GM19463 (cell line): Measurements from ENCODE around the gene NCSTN.
A peak's percentile ranks its signal among the peaks of the same experiment; 100 is the strongest.

ENCODE experiments used
- ATAC-seq: cut with Tn5 transposase; IDR thresholded peaks from one replicate; pipeline ENCODE4 v1.9.1; 2021; ENCODE audit warnings: mild to moderate bottlenecking, moderate library complexity; ENCODE audit not compliant: unreplicated experiment

NCSTN gene

DNA sequence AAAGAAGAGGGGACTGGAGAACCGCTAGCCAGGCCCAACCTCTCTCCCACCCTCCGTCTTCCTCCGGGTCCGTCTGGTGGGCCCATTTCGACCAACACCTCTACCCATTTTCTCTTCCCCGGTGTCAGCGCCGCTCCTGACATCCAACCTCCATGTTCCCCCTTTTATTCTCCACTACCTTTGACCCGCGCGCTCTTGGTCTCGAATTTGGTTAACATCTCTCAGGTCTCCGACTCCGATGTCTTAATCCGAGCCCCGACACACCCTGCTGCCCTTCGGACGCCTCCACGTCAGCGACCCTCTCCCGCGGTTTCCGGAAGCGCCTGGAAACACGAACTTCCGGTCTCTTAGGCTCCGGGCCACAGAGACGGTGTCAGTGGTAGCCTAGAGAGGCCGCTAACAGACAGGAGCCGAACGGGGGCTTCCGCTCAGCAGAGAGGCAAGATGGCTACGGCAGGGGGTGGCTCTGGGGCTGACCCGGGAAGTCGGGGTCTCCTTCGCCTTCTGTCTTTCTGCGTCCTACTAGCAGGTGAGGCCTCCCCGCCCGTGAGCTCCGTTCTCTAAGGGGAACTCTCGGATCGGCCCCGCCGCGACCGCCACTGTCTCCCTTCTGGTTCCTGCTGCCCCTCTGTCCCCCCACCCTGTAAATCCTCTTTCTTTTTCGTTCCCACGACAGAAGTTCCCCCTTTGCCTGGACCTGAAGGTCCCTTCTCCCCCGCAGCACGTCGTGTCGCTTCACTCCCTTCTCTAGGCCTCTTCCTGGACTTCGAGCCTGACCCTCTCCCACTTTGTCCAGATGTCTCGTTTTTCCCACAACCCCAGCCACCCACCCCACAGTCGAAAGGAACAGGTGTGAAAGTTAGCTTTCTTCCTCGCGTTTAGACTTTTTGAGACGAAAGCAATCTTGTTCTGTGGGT, at the start of gene NCSTN, which contains the start of gene COPA:
TSS of gene NCSTN (plus strand) at position 431 of the 917 bp plus-strand sequence. CDS start at position 445, 14 bp downstream.
TSS of gene COPA (minus strand) at position 298 of the 917 bp plus-strand sequence. CDS start at position 218, 80 bp downstream.
- ATAC-seq = peak; percentile 94

- no peak for ATAC-seq
These were observed 47.1 kb upstream of the NCSTN start for GRCh38 chr1:160296036-160296435.

- ATAC-seq = no peak
These were observed 43.0 kb upstream of the NCSTN start for GRCh38 chr1:160300173-160300572.

DNA sequence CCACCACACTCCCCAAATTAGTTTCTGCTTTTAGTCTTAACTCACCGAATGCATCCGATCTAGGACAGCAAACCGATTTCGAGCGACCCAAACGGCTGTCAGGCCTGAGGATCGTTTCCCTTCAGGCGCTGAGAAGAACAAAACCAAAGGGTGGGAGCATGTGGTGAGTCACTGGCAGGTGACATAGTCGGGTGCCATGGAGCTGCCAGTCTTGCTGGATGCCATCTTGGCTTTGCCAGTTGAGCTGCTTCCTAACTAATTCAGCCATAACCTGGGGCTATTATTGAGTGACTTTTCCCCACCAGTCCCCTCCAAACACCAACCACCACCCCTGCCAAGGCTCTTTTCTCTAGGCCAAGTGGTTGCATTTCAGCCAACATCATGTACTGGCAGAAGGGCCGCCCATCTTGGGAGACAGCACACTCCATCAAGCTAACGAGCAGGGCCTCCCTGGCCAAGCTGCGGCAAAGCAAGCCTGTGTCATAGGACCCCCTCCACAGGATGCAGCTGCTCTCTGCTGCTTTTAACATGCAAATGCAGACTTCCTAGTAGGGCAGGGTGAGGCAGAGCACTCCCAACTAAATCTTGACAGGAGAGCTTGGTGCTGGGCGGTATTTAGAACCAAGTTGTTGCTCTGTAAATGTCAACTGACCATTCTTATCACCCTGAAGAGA, 35.9 kb upstream of the NCSTN start:
- ATAC-seq = no peak

GRCh38 chr1:160308451-160309184, 34.6 kb upstream of the NCSTN start:
- no peak for ATAC-seq

GRCh38 chr1:160309185-160309557, 34.0 kb upstream of the NCSTN start:
- no peak for ATAC-seq

- no peak for ATAC-seq
These were observed 33.6 kb upstream of the NCSTN start for GRCh38 chr1:160309571-160309970.

DNA sequence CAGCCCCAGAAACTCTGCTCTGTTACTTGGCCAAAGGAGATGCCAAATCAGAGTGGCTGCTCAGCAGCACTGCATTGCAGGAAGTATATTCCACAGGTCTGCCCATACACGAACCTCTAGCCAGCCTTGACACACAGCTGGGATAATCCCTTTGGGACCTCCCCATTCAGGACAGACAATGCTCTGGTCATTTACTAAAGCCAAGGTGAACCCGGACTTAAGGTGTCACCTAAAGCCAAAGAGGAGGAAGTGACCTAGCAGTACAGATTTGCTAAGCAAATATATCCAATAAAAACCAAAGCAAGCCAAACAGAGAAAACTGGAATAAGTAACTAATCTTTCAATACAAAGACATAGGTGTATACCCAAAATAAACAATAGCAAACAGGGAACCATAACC, 27.8 kb upstream of the NCSTN start:
- no peak for ATAC-seq

GRCh38 chr1:160322831-160323230, 20.4 kb upstream of the NCSTN start:
- no peak for ATAC-seq

- no peak for ATAC-seq
These were observed 17.9 kb upstream of the NCSTN start for GRCh38 chr1:160325252-160325651.

- no peak for ATAC-seq
These were observed 16.8 kb upstream of the NCSTN start for GRCh38 chr1:160326418-160326817.

DNA sequence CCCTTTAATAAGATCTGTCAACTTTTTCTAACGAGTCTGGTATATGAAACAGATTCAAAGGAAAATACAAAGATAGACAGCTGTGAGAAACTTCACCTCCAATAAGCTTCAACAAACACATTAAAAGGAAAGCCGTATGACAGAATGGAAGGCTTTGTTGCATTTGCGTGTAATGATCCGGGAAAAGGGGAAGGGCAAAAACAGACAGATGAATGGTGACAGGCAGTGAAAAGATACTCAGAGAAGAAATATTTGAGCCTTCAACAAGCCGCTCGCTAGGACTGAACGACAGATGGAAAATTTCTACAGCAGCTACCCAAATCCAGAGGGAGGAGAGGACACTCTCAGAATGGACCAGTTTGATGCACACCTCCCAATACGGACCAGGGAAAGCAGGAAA, 15.0 kb upstream of the NCSTN start:
- ATAC-seq = no peak

- no peak for ATAC-seq
These were observed 13.1 kb upstream of the NCSTN start for GRCh38 chr1:160330119-160330518.

DNA sequence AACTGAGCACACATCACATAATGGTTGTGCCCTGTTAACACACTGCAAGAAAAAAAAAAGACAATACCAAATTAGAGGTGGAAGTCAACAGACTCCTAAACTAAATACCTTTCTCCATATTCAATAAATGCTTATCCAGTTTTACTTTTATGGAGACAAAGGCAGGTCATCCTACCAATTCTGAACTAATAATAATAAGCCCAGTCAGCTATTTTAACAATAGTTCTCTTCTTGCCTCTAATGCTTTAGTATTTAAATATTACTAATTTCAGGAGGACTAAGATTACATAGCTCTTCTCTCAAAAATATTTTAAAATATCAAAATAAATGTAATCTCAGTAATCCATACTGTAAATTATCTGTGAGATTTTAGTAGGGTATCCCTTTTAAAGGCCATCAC, 10.7 kb upstream of the NCSTN start:
- ATAC-seq = no peak

- ATAC-seq = no peak
These were observed 4.6 kb upstream of the NCSTN start for GRCh38 chr1:160338580-160338979.

DNA sequence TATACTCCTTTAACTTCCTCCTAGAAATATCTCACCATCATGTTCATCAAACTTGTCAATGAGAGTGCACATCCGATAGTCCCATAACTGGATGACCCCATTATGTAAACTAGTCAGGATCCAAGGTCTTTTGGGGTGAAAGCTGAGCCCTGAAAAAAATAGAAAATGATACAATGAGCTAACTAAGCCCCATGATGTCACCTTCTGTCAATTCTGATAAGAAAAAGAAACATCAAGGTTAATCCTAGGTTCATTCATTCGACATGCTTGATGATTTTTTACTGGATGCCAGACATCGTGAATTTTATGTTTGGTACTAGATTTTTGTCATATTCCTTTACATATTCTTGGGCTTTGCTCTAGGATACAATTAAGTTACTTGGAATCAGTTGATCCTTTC, 3.0 kb upstream of the NCSTN start:
- ATAC-seq = no peak

GRCh38 chr1:160340866-160341265, 2.3 kb upstream of the NCSTN start:
- ATAC-seq = no peak

DNA sequence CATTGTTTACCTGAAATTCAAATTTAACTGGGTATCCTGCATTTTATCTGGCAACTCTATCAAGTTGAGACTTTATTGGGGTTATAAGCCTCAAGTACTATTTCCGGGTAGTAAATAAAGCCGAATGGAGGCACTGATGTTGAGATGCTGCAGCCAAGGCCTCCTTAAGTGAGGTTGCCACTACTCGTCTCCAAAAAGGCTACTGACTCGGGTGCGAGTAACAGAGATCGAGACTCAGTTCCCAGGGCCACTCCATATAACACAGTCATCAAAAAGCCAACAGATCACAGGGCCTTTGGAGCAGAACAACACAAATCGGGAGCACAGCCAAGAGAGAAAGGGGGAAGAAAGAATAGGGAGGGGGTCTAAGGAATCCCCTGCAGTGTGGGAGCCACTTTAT, 657 bp upstream of the NCSTN start:
- no peak for ATAC-seq

DNA sequence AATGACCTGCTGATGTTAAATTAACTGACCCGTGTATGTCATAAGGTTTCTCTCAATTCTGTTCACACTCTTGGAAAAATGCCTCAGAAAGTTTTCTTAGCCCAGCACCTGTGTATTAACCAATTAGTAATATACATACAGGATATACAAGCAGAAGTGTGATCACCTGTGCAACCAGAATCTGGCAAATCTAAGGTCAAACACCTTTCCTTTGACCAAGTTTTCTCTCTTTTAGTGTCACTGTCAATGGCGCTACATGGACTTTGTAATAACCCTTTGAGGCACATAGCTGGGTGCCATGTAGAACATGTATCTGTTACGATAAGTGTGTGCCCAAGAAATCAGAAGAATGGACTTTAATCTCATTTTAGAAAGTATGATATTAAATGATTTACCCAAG, 1.1 kb downstream of the NCSTN start:
- ATAC-seq = no peak

DNA sequence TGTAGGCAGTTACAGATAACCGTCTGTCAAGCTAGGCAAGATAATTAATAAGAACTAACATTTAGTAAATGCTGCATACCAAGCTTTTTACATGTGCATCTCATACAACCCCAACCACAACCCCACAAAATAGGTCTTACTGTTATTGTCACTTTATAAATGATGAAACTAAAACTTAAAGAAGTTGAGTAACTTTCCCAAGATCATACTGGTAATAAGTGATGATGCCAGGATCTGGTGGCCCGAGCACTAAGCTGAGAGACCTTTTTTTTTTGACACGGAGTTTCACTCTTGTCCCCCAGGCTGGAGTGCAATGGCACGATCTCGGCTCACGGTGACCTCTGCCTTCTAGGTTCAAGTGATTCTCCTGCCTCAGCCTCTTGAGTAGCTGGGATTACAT, 1.8 kb downstream of the NCSTN start:
- no peak for ATAC-seq

DNA sequence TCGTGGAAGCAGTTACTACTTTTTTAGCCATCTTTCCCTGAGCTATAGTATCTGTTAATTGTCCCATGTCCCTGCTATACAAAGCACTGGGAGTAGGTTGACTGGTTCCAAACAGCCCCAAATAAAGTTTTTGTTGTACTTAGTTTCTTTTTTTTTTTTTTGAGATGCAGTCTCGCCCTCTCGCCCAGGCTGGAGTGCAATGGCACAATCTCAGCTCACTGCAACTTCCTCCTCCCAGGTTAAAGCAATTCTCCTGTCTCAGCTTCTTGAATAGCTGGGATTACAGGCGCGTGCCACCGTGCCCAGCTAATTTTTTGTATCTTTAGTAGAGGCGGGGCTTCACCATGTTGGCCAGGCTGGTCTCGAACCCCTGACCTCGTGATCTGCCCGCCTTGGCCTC, 3.3 kb downstream of the NCSTN start:
- ATAC-seq = no peak
